Adrenal gland (tissue), 5 donors: ENCODE data around the gene ZNF862.

Source experiments
- POLR2A ChIP-seq, 2 donors: fragments of 450-650 bp; IDR thresholded peaks; one replicate each; pipeline ENCODE4 v1.6.1; 2017; ENCODE audit warnings: antibody characterized with exemption in 2 of 2, mild to moderate bottlenecking in 2 of 2, moderate library complexity in 1 of 2
- TF ChIP-seq, protein P1 (sequence below), 6 experiments: fragments of 450-650 bp in 4 of 6; fragments of 200-600 bp in 2 of 6; sonication (generic) in 1 of 6; IDR thresholded peaks; 1 replicate in 5 of 6; 2 replicates in 1 of 6; pipeline versions ENCODE4 v1.5.1 to v1.8.0; 2016 to 2021; ENCODE audit warnings: antibody characterized with exemption in 6 of 6, mild to moderate bottlenecking in 2 of 6, moderate library complexity in 1 of 6
- donor health status: DM: no; HTN: no; CAD: no.

DNA sequence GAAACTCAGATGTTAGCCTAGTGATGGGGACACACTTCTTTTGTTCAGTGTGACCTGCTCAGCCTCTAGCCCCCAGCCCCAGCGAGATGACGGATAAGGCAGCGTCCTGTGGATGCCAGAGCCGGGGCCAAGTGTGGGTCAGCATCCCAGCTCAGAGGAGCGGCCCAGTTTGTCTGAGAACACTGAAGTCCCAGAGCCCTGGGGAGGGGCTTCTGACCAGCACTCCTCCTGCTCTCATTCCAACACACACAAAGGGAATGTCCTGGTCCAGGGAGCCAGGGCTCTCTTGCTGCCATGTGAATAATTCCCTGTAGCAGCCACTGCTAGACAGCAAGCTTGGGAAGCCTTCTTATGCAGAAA lies 31.1 kb downstream of the ZNF862 start:
- TF ChIP-seq, protein P1, sequence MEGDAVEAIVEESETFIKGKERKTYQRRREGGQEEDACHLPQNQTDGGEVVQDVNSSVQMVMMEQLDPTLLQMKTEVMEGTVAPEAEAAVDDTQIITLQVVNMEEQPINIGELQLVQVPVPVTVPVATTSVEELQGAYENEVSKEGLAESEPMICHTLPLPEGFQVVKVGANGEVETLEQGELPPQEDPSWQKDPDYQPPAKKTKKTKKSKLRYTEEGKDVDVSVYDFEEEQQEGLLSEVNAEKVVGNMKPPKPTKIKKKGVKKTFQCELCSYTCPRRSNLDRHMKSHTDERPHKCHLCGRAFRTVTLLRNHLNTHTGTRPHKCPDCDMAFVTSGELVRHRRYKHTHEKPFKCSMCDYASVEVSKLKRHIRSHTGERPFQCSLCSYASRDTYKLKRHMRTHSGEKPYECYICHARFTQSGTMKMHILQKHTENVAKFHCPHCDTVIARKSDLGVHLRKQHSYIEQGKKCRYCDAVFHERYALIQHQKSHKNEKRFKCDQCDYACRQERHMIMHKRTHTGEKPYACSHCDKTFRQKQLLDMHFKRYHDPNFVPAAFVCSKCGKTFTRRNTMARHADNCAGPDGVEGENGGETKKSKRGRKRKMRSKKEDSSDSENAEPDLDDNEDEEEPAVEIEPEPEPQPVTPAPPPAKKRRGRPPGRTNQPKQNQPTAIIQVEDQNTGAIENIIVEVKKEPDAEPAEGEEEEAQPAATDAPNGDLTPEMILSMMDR (IDR thresholded peaks at IDR 0.05), result no peak
- TF ChIP-seq POLR2A (IDR thresholded peaks at IDR 0.05), result no peak
